Measurements from ENCODE around the gene IFITM2. TPM values are rescaled to one million over a fixed set of nuclear protein-coding genes. Genes with fewer than 3 reads are reported as not detected.

The IFITM2 gene
- polyA plus RNA-seq, 1 of the 3 experiments (the other 2 are of a cell fraction): 518 TPM

GRCh38 chr11:259413-259812 lies 48.2 kb upstream of the IFITM2 start (continued):
- no peak for TF ChIP-seq REST (IDR thresholded peaks at IDR 0.05; ENCODE audit: low read depth, low read length)
- no peak for TF ChIP-seq TEAD4 (IDR thresholded peaks at IDR 0.05; ENCODE audit: borderline replicate concordance, insufficient read depth)
- no peak for TF ChIP-seq RFX5 (IDR thresholded peaks at IDR 0.05; ENCODE audit: low read length)

DNA sequence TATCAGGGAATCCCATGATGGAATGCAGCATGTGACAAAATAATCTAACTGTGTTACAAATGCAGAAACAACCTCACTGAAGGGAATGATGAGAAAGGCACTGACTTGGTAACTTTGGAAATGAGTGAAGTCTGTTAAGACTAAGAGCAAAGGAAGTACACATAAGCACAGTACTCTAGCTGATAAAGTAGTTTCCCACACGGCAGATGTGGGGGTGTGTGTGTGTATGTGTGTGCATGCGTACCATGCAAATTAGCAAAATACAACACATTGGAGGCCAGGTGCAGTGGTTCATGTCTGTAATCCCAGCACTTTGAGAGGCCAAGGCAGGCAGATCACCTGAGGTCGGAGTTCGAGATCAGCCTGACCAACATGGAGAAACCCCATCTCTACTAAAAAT lies 46.0 kb upstream of the IFITM2 start:
- no peak for DNase-seq
- ChIA-PET POLR2A (no interaction called here), CTCF (interaction anchor here (1.0 to 1.8 kb wide), 2 partner anchors 11 to 23 kb away, joined by 3 to 12 read pairs; no protein-coding TSS in a partner anchor)
- H3K27me3 ChIP-seq (ENCODE audit: insufficient read depth): no peaks in the 10 kb centered on the region
- H3K36me3 ChIP-seq (replicated peaks in 1 of 2; ENCODE audit: control insufficient read depth in 1 of 2, insufficient read depth in 2 of 2, low read length in 1 of 2): no peaks in the 10 kb centered on the region
- H3K4me1 ChIP-seq (ENCODE audit: control insufficient read depth in 1 of 2, insufficient read depth in 2 of 2, low read depth in 1 of 2, low read length in 1 of 2): no peaks in the 10 kb centered on the region
- H3K4me2 ChIP-seq: no peak overlapping the region
- H3K9me2 ChIP-seq: no peaks in the 10 kb centered on the region
- H3K9me3 ChIP-seq: no peaks in the 10 kb centered on the region
- H2AFZ ChIP-seq (ENCODE audit: low read depth): no peak overlapping the region
- H3K9ac ChIP-seq: no peak overlapping the region
- H3K4me3 ChIP-seq (ENCODE audit: low read depth in 2 of 2, low read length in 1 of 2): no peak overlapping the region
- no peak for TF ChIP-seq ELF1 (IDR thresholded peaks at IDR 0.05)
- TF ChIP-seq, protein P1, sequence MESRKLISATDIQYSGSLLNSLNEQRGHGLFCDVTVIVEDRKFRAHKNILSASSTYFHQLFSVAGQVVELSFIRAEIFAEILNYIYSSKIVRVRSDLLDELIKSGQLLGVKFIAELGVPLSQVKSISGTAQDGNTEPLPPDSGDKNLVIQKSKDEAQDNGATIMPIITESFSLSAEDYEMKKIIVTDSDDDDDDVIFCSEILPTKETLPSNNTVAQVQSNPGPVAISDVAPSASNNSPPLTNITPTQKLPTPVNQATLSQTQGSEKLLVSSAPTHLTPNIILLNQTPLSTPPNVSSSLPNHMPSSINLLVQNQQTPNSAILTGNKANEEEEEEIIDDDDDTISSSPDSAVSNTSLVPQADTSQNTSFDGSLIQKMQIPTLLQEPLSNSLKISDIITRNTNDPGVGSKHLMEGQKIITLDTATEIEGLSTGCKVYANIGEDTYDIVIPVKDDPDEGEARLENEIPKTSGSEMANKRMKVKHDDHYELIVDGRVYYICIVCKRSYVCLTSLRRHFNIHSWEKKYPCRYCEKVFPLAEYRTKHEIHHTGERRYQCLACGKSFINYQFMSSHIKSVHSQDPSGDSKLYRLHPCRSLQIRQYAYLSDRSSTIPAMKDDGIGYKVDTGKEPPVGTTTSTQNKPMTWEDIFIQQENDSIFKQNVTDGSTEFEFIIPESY (IDR thresholded peaks at IDR 0.05; ENCODE audit: borderline replicate concordance, low read depth): no peak
- no peaks in the 10 kb centered on the region for H4K20me1 ChIP-seq (ENCODE audit: insufficient read depth)
- no peaks in the 10 kb centered on the region for H3K79me2 ChIP-seq (ENCODE audit: insufficient read depth)
- H3F3A ChIP-seq (replicated peaks; ENCODE audit: insufficient read depth): peaks cover 8% of the 10 kb centered on the region
- no peak overlapping the region for H3K27ac ChIP-seq (ENCODE audit: low read depth in 2 of 2, low read length in 1 of 2)
- WGBS (ENCODE audit: low lambda C conversion rate): 24% methylated on average over 4 of the region's 4 CpGs

DNA sequence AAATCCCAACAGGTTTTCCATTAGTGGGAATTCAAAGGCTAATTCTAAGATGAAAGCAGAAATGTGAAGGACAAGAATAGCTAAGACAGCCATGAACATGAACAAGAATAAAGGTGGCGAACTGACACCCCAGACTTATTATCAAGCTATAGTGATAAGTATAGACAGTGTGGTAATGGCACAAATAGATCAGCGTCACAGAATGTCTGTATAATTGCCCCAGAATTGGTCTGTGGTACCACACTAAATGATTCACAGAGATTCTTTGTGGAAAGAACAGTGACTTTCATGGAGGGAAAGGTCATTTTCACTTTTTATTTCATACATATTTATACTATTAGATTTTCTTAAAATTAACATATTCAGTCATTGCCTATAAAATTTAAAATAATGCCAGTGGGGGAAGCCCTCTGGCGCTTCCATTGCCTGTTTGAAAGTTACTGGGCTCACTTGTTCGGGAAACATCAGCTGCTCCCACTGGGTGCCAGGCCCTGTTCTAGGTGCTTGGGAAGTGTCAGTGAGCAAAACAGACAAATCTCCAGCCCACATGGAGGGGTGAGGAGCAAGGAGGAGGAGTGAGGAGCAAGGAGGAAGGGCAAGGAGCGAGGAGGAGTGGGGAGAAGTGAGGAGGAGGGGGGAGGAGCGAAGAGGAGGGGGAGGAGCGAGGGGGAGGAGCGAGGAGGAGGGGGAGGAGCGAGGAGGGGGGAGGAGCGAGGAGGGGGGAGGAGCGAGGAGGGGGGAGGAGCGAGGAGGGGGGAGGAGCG lies 40.8 kb upstream of the IFITM2 start:
- 38% methylated on average over 11 of the region's 13 CpGs for WGBS (ENCODE audit: low lambda C conversion rate)
- Histone ChIP-seq H3K9ac (no peak overlapping the region), H3K4me1 (ENCODE audit: control insufficient read depth in 1 of 2, insufficient read depth in 2 of 2, low read depth in 1 of 2, low read length in 1 of 2) (peaks cover 0 to 6% of the 10 kb centered on the region in 2 experiments; a peak in 1 of 4 replicates), H3F3A (replicated peaks; ENCODE audit: insufficient read depth) (peaks cover 12% of the 10 kb centered on the region), H3K4me2 (no peak overlapping the region), H3K79me2 (ENCODE audit: insufficient read depth) (no peaks in the 10 kb centered on the region), H4K20me1 (ENCODE audit: insufficient read depth) (no peaks in the 10 kb centered on the region), H3K9me2 (no peaks in the 10 kb centered on the region), H3K9me3 (no peaks in the 10 kb centered on the region), H3K36me3 (replicated peaks in 1 of 2; ENCODE audit: control insufficient read depth in 1 of 2, insufficient read depth in 2 of 2, low read length in 1 of 2) (no peaks in the 10 kb centered on the region), H3K27me3 (ENCODE audit: insufficient read depth) (no peaks in the 10 kb centered on the region), H3K4me3 (ENCODE audit: low read depth in 2 of 2, low read length in 1 of 2) (no peak overlapping the region), H3K27ac (ENCODE audit: low read depth in 2 of 2, low read length in 1 of 2) (no peak overlapping the region), H2AFZ (ENCODE audit: low read depth) (no peak overlapping the region)
- POLR2A ChIA-PET: no interaction called here
- TF ChIP-seq, protein P2, sequence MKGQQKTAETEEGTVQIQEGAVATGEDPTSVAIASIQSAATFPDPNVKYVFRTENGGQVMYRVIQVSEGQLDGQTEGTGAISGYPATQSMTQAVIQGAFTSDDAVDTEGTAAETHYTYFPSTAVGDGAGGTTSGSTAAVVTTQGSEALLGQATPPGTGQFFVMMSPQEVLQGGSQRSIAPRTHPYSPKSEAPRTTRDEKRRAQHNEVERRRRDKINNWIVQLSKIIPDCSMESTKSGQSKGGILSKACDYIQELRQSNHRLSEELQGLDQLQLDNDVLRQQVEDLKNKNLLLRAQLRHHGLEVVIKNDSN (IDR thresholded peaks at IDR 0.05; ENCODE audit: borderline replicate concordance, low read depth): no peak
- TF ChIP-seq, protein P3, sequence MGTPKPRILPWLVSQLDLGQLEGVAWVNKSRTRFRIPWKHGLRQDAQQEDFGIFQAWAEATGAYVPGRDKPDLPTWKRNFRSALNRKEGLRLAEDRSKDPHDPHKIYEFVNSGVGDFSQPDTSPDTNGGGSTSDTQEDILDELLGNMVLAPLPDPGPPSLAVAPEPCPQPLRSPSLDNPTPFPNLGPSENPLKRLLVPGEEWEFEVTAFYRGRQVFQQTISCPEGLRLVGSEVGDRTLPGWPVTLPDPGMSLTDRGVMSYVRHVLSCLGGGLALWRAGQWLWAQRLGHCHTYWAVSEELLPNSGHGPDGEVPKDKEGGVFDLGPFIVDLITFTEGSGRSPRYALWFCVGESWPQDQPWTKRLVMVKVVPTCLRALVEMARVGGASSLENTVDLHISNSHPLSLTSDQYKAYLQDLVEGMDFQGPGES (IDR thresholded peaks at IDR 0.05; ENCODE audit: low read depth, low read length): no peak
- TF ChIP-seq PBX3 (IDR thresholded peaks at IDR 0.05) (no peak), FOXJ3 (CRISPR knock-in tag; IDR thresholded peaks at IDR 0.05) (no peak), NRF1 (IDR thresholded peaks at IDR 0.05; ENCODE audit: low read depth, low read length) (no peak), TAF1 (IDR thresholded peaks at IDR 0.05; ENCODE audit: borderline replicate concordance, low read depth, low read length) (no peak), RAD21 (IDR thresholded peaks at IDR 0.05; ENCODE audit: low read length) (no peak), SIN3A (IDR thresholded peaks at IDR 0.05; ENCODE audit: borderline replicate concordance, low read depth, low read length) (no peak), ELF1 (IDR thresholded peaks at IDR 0.05) (no peak)
- CTCF ChIA-PET: interaction anchor here (1.3 to 2.4 kb wide), 3 partner anchors 10 to 18 kb away, joined by 3 to 19 read pairs (median 6); no protein-coding TSS in a partner anchor
- no peak for DNase-seq
